Endothelial cell of umbilical vein (primary cell): ENCODE measurements around the gene RFC5. TPM values are rescaled to one million over a fixed set of nuclear protein-coding genes. Genes with fewer than 3 reads are reported as not detected.

Source experiments
- polyA plus RNA-seq, 4 experiments: library from polyadenylated mRNA; depleted of rRNA in 3 of 4; stranded (reverse) in 3 of 4; unstranded in 1 of 4; fragments of >200 nt; gene quantifications; 2 replicates each; pipeline versions ENCODE4 v1.2.1 to v1.2.3, GENCODE V29; 2011 to 2012; ENCODE audit warnings: missing spikeins in 1 of 4
- small RNA-seq: library from RNA; depleted of rRNA; stranded (forward); fragments of <200 nt; gene quantifications from one replicate; pipeline ENCODE3, GENCODE V24; 2012; ENCODE audit warnings: low replicate concordance, low read depth; ENCODE audit not compliant: insufficient read depth, insufficient read length
- total RNA-seq: library from RNA; stranded (reverse); gene quantifications from 2 replicates; pipeline ENCODE4 v1.2.3, GENCODE V29; 2021

The RFC5 gene
- total and polyA plus RNA-seq, 2 donors (not counting 3 experiments of a cell fraction or from before 2014, with no cell fraction given) = 18.1 to 23.3 TPM

Small RNA genes lying within 50 kb of the gene (small RNA-seq; reads per million reads assigned to genes)
- gene AC131159.1 = not detected

Other genes with a start within 250 kb of the RFC5 start
- gene KSR2, start 47.7 kb upstream of the RFC5 start, total RNA-seq = 5.2 and 6.6 TPM in 2 replicates
- 1.7 and 2.1 TPM in 2 replicates for gene KSR2, start 47.7 kb upstream of the RFC5 start, polyA plus RNA-seq
- 73.6 and 85.3 TPM in 2 replicates for gene WSB2, start 44.5 kb downstream of the RFC5 start, total RNA-seq
- gene WSB2, start 44.5 kb downstream of the RFC5 start, polyA plus RNA-seq = 107 and 108 TPM in 2 replicates
- 38.4 and 38.6 TPM in 2 replicates for gene VSIG10, start 87.3 kb downstream of the RFC5 start, total RNA-seq
- gene VSIG10, start 87.3 kb downstream of the RFC5 start, polyA plus RNA-seq = 16.1 and 16.3 TPM in 2 replicates
- gene PEBP1, start 119.4 kb downstream of the RFC5 start, total RNA-seq = 146 and 185 TPM in 2 replicates
- 236 and 261 TPM in 2 replicates for gene PEBP1, start 119.4 kb downstream of the RFC5 start, polyA plus RNA-seq